ENCODE measurements around the gene ARSG. TPM values are rescaled to one million over a fixed set of nuclear protein-coding genes. Genes with fewer than 3 reads are reported as not detected.
"Not testable (repeated sequence)": the region's sequence is repeated elsewhere in the genome, so short reads cannot be mapped to it uniquely, and the experiment has no call there.

Gene ARSG
- total RNA-seq, 1 experiment from 2014 or later = 5.6 TPM

DNA sequence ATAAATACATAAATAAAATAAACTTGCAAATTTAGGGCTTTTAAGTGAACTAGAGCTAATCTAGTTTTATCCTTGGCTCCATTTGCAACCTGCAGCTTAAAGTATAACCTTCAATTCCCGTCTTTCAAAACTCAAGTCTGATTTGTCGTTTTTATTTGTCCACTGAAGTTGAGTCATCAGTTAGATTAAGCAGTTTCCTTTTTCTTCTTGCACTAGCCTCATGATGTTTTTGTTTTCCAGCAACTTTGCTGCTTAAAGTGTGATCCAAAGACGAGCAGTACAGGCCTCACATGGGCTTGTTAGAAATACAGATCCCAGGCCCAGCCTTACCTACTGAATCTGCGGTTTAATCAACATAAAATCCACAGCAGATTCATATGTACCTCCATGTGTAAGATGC, 13.8 kb downstream of the ARSG start:
- no peak for DNase-seq (ENCODE audit: low spot score)

DNA sequence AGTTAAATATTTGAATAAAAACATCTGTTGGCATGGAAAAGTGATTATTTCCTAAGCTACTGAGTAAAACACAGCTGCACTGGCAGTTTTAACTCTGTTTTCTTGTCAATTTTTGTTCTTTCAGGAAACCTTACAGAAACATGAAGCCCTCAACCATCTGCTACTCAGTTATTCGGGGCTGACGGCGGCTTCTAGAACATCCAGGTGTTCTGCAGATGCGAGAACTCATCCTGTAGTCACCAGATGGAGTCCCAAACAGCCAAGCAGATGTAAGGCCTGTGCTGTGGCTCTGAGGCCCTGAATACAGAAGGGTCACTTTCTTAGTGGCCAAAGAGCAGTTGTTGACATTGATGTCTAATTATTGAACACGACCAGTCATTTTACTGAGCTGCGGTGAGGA, 15.5 kb downstream of the ARSG start:
- DNase-seq (ENCODE audit: low spot score) = no peak

DNA sequence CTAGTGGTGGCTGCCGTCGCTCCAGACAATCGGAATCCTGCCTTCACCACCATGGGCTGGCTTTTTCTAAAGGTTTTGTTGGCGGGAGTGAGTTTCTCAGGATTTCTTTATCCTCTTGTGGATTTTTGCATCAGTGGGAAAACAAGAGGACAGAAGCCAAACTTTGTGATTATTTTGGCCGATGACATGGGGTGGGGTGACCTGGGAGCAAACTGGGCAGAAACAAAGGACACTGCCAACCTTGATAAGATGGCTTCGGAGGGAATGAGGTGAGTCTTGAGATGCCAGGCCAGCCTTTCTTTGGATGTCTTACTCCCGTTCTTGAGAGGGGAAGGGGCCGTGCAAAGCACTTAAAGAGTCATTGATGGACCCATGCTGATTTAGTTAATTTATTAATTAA, 16.1 kb downstream of the ARSG start:
- DNase-seq (ENCODE audit: low spot score) = no peak

DNA sequence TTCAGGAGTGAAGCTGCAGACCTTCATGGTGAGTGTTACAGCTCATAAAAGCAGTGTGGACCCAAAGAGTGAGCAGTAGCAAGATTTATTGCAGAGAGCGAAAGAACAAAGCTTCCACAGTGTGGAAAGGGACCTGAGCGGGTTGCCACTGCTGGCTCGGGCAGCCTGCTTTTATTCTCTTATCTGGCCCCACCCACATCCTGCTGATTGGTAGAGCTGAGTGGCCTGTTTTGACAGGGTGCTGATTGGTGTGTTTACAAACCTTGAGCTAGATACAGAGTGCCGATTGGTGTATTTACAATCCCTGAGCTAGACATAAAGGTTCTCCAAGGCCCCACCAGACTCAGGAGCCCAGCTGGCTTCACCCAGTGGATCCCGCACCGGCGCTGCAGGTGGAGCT, 17.2 kb downstream of the ARSG start:
- DNase-seq (ENCODE audit: low spot score) = not testable (repeated sequence)

DNA sequence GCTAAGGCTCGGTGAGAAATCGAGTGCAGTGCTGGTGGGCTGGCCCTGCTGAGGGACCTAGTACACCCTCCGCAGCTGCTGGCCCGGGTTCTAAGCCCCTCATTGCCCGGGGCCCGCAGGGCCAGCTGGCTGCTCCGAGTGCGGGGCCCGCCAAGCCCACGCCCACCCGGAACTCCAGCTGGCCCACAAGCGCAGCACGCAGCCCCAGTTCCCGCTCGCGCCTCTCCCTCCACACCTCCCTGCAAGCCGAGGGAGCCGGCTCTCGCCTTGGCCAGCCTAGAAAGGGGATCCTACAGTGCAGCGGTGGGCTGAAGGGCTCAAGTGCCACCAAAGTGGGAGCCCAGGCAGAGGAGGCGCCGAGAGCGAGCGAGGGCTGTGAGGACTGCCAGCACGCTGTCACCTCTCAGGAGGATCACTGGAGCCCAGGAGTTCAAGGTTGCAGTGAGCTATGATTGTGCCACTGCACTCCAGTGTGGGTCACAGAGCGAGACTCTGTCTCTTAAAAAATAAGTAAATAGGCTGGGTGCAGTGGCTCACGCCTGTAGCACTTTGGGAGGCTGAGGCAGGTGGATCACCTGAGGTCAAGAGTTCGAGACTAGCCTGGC, 17.9 kb downstream of the ARSG start:
- DNase-seq (ENCODE audit: low spot score) = not testable (repeated sequence)

DNA sequence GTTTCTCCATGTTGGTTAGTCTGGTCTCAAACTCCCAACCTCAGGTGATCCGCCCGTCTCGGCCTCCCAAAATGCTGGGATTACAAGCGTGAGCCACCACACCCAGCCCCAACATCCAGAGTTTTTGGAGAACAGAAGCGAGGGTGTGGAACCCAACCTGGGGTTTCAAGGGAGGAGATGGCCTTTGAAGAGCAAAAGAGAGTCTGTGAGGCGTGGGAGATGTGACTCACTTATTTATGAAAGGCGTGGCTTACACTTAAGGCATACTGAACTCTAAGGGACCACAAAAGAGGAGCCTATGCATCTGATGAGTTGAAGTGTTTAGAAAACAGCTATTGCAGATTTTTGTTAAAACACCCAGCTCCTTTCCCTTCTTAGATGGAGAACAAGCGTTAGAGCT, 18.9 kb downstream of the ARSG start:
- peak; percentile 37 for DNase-seq (ENCODE audit: low spot score)

DNA sequence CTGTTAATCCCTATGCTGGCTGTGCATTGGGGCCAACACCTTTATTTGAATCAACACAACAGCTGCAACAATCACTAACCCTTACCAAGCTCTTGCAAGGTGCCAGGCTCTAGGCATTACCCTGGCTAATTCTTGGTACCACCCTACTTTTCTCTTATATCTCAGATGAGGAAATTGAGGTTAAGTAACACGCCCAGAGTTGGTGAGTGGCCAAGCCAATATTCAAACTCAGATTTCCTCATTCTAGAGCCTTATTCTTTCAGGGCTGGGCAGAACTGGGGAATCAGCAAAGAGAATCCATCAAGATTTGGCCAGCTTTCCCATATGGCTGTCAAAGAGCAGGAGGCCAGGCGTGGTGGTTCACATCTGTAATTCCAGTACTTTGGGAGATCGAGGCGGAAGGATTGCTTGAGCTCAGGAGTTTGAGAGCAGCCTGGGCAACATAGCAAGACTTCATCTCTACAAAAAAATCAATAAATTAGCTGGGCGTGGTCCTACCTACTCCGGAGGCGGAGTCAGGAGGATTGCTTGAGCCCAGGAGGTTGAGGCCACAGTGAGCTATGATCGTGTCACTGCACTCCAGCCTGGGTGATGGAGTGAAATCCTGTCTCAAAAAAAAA, 23.7 kb downstream of the ARSG start:
- DNase-seq (ENCODE audit: low spot score) = no peak

DNA sequence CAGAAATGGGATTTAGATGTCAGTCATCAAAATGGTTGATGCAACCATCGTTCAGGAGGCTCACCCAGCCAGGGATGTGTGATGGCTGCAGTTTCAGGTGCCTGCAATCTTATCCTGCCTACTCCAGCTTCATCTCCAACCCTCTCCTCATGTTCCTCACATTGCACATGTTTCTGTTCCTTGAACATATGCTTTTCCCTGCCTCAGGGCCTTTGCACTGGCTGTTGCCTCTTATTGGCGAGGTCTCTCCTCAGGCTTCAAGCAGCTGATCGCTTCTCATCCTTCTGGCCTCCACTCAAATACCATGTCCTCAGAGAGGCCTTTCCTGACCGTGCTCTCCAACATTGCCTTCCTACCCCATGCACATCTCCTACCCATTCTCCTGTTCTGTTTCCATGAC, 24.6 kb downstream of the ARSG start:
- DNase-seq (ENCODE audit: low spot score) = no peak

DNA sequence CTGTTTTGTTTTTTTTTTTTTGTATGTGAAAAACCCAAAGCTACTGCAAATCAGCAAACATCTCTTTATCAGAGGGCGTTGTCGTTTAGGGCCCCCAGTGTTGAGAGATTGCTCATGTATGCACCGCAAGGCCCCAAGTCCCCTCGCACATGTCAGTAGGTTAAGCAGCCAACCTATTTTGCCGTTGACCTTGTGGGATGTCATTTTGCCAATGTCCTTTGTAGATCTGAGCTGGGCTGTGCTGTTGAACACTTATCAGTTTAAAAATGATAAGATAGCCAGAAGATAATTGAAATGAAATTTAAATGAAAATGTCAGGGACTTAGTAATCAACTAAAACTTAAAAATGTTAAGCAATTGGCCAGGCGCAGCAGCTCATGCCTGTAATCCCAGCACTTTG, 26.2 kb downstream of the ARSG start:
- no peak for DNase-seq (ENCODE audit: low spot score)

DNA sequence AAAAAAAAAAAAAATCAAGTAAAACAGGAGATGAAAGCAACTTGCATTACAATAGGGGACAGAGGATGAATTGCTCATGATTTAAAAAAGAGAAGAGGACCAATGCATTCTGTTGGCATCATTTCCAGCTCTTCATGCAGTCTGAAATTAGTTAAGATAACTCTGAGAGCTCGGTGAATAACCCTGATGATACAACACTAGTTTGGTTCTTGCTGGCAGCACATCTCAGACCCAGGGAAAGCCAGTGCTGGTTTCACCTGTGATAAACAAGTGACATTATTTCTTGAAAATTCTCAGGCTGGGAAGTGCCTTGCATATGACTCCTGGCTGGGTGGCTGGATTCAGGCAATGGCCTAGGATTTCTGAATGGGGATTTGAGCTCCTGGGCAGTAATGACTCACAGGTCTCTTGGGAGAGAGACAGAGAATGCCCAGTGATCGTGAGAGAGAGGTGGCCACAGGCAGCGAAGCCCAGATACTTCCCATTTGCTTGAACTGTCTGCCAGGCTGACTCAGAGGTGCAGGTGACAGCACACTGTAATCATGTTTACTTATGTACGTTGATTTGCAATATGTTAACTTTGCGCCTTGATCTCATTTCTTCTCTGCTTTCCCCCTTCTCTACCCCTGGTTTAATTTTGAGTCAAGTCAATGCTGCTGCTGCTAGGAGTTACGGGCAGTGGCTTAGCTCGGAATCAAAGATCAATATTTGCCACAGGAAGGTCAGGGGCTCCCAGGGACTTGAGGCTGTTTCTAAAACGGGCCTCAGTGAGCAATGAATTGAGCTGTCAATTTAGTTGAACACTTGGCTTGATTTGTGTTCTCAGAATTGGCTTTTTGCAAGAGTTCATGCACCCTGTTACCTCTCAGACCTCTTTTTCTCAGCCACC, 27.1 kb downstream of the ARSG start:
- DNase-seq (ENCODE audit: low spot score) = peak; percentile 94

DNA sequence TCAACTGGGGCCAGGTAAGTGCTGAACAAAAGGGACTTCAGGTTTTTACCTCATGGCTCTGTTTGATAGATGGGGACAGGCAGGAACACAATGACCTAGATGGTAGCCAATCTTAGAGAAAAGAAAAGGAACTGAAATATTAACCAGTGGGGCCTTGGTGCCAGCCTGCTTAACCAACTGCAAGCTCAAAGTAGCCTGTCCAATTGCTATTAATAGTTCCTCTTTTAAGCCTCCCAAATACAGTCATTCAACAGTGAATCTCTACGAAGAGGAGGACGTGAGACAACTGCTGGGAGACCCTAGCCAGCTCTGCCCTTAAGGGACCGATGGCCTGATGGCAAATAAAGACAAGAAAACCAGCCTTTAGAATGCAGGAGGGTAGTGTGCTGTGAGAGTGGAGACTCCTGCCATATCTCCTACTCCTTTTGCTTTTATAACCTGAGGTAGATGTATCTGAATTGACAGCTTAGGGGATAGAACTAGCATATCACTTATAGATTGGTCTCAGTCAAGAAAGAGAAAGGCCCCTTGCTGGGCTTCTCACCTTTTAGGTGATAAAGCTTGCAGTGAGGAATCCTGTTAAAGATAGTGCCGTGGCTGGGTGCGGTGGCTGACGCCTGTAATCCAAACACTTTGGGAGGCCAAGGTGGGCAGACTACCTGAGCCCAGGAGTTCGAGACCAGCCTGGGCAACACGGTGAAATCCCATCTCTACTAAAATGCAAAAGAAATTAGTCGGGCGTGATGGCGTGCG, 28.3 kb downstream of the ARSG start:
- no peak for DNase-seq (ENCODE audit: low spot score)

DNA sequence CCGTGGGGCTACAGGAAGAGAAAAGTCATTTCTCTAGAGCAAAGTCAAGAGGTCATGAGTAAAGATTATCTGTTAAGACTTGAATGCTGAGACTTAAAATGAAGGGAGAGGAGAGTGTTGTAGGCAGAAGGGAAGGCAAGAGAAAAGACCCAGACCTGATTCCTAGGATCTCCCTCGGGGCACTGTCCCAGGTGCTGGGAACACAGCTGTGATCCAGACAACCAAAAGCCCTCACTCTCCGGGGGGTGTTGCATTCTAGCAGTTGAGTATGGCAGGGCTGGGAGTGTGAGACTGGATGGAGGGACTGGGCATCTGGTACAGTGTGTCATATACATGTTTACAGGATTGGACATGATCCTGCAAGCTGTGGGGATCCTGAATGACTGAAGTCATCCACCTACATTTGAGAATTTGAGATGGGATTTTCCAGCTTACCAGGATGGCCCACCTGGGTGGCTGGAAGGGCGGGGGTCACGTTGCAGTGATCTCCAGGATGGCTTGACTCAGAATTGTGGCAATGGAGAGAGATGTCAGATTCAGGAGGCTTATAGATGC, 29.1 kb downstream of the ARSG start:
- no peak for DNase-seq (ENCODE audit: low spot score)

DNA sequence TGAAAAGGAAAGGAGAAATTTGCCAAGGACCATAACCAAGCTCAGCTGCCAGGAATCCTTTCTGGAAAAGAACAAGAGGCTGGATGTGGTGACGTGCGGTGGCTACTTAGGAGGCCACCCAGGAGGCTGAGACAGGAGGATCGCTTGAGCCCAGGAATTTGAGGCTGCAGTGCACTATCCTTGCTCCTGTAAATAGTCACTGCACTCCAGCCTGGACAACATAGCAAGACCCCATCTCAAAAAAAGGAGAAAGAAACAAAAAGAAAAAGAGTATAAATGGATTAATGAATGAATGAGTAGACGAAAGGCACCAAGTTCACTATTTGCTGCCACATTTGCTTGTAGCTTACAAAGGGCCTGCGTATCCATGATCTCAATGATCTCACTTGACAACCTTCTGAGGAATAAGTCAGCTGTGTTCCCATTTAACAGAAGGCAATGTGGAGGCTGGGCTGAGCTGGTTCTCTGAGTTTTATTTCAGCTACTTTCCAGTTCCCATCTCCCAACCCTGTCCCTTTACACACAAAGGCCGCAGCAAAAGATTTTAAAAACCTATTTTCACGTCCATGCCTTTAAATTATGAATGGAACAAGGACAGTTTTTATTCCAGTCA, 29.8 kb downstream of the ARSG start:
- no peak for DNase-seq (ENCODE audit: low spot score)

DNA sequence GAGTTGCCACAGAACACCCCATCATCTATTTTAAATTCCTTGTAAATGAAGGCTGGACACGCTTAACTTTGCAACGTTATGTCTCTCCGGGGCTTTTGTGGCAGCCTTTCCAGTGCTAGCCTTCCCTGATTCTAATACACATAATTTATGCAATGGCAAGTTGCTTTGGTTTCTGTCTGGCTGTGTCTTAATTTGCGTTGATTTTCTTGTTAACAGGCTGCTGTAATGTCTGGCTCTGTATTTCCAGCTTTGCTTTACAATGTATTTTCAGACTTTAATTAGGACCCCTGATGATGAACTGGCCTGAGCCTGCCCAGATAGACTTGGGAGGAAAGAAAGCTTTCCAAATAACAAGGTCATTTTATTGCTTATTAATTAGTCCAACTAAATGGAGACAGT, 30.3 kb downstream of the ARSG start:
- DNase-seq (ENCODE audit: low spot score) = no peak

DNA sequence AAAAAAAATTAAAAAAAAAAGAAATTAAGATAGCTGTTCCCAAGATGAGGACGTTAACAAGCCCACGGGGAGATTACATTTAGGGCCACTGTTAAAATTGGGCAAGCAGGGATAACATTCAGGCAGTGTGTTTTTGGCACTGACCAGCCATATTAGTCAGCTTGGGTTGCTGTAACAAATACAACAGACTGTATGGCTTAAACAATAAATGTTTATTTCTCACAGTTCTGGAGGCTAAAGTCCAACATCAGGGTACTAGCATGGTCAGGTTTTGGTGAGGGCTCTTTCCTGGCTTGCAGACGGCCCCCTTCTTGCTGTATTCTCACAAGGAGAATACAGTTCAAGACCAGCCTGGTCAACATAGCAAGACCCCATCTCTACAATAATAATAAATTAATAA, 31.3 kb downstream of the ARSG start:
- no peak for DNase-seq (ENCODE audit: low spot score)

DNA sequence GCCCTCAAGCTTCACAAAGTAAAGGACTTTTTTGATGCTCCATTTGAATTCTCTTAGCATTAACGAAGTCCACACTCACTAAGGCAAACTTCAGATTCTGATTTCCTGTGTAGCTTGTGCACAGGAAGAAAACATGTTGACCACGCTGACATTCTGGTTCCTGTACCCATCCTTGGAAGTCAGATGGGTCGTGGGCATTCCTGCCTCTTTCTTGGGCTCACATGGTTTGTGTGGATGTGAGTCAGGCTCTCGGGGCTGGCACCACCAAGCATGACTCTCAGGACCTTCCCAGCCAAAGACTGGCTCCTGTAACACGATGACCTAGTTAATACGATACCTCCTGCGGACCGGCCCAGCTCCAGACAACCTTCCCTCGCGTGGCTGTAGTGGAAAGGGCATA, 32.8 kb downstream of the ARSG start:
- no peak for DNase-seq (ENCODE audit: low spot score)

DNA sequence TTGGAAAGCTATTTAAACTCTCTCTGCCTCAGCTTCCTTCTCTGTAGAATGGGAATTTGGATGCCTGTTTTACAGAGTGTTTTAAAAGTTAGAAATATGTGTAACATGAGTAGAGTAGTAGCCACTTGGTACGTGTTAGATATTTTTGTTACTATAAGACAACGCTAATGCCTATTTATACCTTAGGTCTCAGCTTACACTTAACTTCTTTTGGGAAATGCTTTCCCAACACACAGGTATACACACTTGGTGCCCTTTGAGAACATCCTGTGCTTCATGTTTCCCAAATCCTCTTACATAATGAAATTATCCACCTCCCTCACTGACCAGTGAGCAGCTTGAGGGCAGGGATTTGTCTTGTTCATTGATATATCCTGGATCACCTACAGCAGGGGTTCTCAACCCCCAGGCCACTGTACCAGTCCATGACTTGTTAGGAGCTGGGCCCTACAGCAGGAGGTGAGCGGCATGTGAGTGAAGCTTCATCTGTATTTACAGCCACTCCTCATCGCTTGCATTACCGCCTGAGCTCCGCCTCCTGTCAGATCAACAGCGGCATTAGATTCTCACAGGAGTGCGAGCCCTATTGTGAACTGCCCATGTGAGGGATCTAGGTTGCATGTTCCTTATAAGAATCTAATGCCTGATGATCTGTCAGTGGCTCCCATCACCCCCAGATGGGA, 33.5 kb downstream of the ARSG start:
- DNase-seq (ENCODE audit: low spot score) = no peak

DNA sequence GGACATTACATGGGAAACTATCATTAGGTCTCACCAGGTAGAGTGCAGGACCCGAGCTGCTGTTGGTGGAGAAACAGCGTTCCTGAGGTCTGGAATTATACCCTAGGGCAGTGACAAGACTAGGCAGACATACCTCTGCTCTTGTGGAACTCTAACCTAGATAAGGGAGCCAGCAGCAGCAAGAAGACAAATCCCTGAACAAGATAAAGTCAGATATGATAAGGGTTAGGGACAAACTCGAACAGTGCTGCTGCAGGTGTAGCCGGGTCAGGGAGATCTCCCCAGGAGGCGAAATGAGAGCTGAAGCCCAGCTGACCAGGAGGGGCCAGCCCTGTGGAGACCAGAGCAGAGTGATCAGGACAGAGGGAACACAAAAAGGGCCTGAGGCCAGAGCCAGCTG, 34.7 kb downstream of the ARSG start:
- DNase-seq (ENCODE audit: low spot score) = no peak

DNA sequence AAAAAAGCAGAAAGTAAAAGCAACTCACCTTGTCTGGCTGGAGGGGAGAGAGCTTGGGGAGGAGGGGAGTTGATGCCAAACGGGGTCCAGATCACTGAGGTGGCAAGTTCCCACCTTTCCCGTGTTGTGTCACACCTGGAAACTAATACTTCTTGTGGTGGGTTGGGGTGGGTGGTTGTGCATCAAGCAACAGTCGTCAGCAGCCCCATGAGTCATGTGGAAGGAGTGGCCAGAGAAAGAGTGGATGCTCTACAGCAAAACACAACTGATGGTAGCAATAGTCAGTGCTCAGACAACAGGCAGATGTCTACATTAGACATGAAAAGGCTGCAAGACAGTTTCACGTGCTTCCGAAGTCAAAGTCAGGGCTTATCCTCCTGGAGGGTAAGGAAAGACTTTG, 35.4 kb downstream of the ARSG start:
- no peak for DNase-seq (ENCODE audit: low spot score)

DNA sequence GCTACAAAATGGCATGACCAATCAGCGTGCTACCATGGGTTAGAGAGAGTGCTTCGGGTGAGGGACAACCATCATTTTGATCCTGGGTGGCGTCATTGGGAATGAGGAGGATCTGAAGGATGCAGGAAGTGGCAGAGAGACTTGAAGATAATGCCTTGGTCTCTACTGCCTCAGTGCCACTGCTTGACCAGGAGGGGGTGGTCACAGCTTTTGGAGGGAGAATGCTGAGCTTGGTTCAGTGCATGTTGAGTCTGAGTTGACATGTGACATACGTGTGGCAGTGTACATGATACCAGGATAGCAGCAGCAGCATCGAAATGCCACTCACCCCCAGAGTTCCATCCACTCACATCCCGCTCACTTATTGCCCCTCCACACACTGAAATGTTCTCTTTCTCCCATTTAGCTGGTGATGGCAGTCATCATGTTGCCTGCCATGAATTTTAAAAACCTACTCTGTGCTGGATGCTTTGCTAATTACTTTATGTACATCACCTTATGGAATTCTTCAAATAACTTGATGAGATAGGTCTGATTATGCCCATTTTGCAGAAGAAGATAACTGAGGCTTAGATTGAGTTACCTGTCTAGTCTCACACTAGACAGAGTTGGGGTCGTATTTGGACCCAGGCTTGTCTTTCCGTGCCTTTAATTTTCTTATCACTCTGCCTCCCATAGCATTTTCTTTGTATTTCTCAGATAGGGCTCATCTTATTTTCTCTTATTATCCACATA, 36.7 kb downstream of the ARSG start:
- DNase-seq (ENCODE audit: low spot score) = no peak
